ENCODE results near the gene ADAMTS17. TPM values are rescaled to one million over a fixed set of nuclear protein-coding genes. Genes with fewer than 3 reads are reported as not detected.

The ADAMTS17 gene
- total and polyA plus RNA-seq, 9 of the 15 experiments (the other 6 are each of a cell fraction or from before 2014, with no cell fraction given), result 0.01 to 0.14 (median 0.07) TPM; not detected in 6

GRCh38 chr15:100105101-100105500 lies 236.7 kb downstream of the ADAMTS17 start:
- Histone ChIP-seq H3K4me1 (replicated peaks in 1 of 2; ENCODE audit: control insufficient read depth in 2 of 2, insufficient read depth in 2 of 2, low read length in 2 of 2) (no peaks in the 10 kb centered on the region), H3K4me2 (ENCODE audit: insufficient read depth, low read length) (no peak overlapping the region), H3K9ac (ENCODE audit: insufficient read depth in 1 of 2, low read depth in 2 of 2, low read length in 2 of 2) (no peak overlapping the region), H3K9me3 (replicated peaks; ENCODE audit: control insufficient read depth, insufficient read depth, low read depth, low read length) (no peaks in the 10 kb centered on the region), H2AFZ (ENCODE audit: low read depth, low read length) (no peak overlapping the region), H3K27me3 (ENCODE audit: control insufficient read depth in 2 of 2, insufficient read depth in 2 of 2, low read length in 2 of 2) (peaks cover 5 to 63% of the 10 kb centered on the region in 2 experiments; a peak in 4 of 5 replicates), H3K27ac (ENCODE audit: extremely low read depth, low read depth, low read length) (no peak overlapping the region), H3K4me3 (no peak overlapping the region), H3K36me3 (ENCODE audit: control insufficient read depth, insufficient read depth, low read length) (no peaks in the 10 kb centered on the region), H3K79me2 (ENCODE audit: control insufficient read depth, insufficient read depth, low read length) (no peaks in the 10 kb centered on the region), H3K9me1 (ENCODE audit: control insufficient read depth, insufficient read depth, low read length) (no peaks in the 10 kb centered on the region), H4K20me1 (replicated peaks; ENCODE audit: control insufficient read depth, insufficient read depth, low read length) (0 out of 2 replicates have a peak, but pooled peaks cover 3% of the 10 kb centered on the region)
- BruUV-seq (replicated peaks), result no TSS peak
- in situ Hi-C loops (cut with MboI), result no loop called here
- CTCF ChIA-PET (ENCODE audit: low intra/inter-chr PET ratio), result no interaction called here
- DNase-seq (ENCODE audit: extremely low read depth in 1 of 4, low spot score in 3 of 4) (no peak), ATAC-seq (no peak), FAIRE-seq (no peak)
- intact Hi-C loops (cut with micrococcal nuclease), result no loop called here
- TF ChIP-seq ZFP36 (IDR thresholded peaks at IDR 0.05; ENCODE audit: low read depth, low read length, partially characterized antibody) (peak; percentile 30), GTF2B (IDR thresholded peaks at IDR 0.05; ENCODE audit: extremely low read depth, insufficient read length) (no peak), HSF4 (CRISPR knock-in tag; IDR thresholded peaks at IDR 0.05; ENCODE audit: borderline replicate concordance) (no peak), NFXL1 (CRISPR knock-in tag; IDR thresholded peaks at IDR 0.05) (no peak)
- 0% methylated on average over 5 of the region's 6 CpGs for WGBS (ENCODE audit: insufficient coverage, low coverage, missing lambda C conversion rate)
- POLR2A ChIA-PET, result no interaction called here

GRCh38 chr15:100104245-100104644 lies 237.5 kb downstream of the ADAMTS17 start:
- no peak overlapping the region for H3K9ac ChIP-seq (ENCODE audit: insufficient read depth in 1 of 2, low read depth in 2 of 2, low read length in 2 of 2)
- H3K79me2 ChIP-seq (ENCODE audit: control insufficient read depth, insufficient read depth, low read length), result no peaks in the 10 kb centered on the region
- 0 out of 2 replicates have a peak, but pooled peaks cover 3% of the 10 kb centered on the region for H4K20me1 ChIP-seq (replicated peaks; ENCODE audit: control insufficient read depth, insufficient read depth, low read length)
- DNase-seq (ENCODE audit: extremely low read depth in 1 of 4, low spot score in 3 of 4), result no peak
- H3K9me3 ChIP-seq (replicated peaks; ENCODE audit: control insufficient read depth, insufficient read depth, low read depth, low read length), result no peaks in the 10 kb centered on the region
- H3K27me3 ChIP-seq (ENCODE audit: control insufficient read depth in 2 of 2, insufficient read depth in 2 of 2, low read length in 2 of 2), result peaks cover 5 to 65% of the 10 kb centered on the region in 2 experiments; a peak in 4 of 5 replicates
- intact Hi-C loops (cut with micrococcal nuclease) (no loop called here), in situ Hi-C loops (cut with MboI) (no loop called here)
- CTCF ChIA-PET (ENCODE audit: low intra/inter-chr PET ratio), result no interaction called here
- H3K4me3 ChIP-seq, result no peak overlapping the region
- no peaks in the 10 kb centered on the region for H3K4me1 ChIP-seq (replicated peaks in 1 of 2; ENCODE audit: control insufficient read depth in 2 of 2, insufficient read depth in 2 of 2, low read length in 2 of 2)
- 0% methylated on average over 3 of the region's 3 CpGs for WGBS (ENCODE audit: insufficient coverage, low coverage, missing lambda C conversion rate)
- H3K36me3 ChIP-seq (ENCODE audit: control insufficient read depth, insufficient read depth, low read length), result no peaks in the 10 kb centered on the region
- H3K9me1 ChIP-seq (ENCODE audit: control insufficient read depth, insufficient read depth, low read length), result no peaks in the 10 kb centered on the region
- POLR2A ChIA-PET, result no interaction called here
- no TSS peak for BruUV-seq (replicated peaks)
- H3K27ac ChIP-seq (ENCODE audit: extremely low read depth, low read depth, low read length), result no peak overlapping the region
- no peak for FAIRE-seq
- TF ChIP-seq ATF4 (CRISPR knock-in tag; IDR thresholded peaks at IDR 0.05), result no peak
- TF ChIP-seq ZNF212 (CRISPR knock-in tag; IDR thresholded peaks at IDR 0.05), result no peak
- TF ChIP-seq TFE3 (CRISPR knock-in tag; IDR thresholded peaks at IDR 0.05), result no peak
- no peak for TF ChIP-seq ZNF41 (CRISPR knock-in tag; conservative IDR thresholded peaks at IDR 0.05)
- TF ChIP-seq RBFOX2 (IDR thresholded peaks at IDR 0.05; ENCODE audit: low read depth, low read length), result no peak
- no peak for TF ChIP-seq IRF2 (CRISPR knock-in tag; IDR thresholded peaks at IDR 0.05)
- no peak for TF ChIP-seq SIN3B (IDR thresholded peaks at IDR 0.05; ENCODE audit: low read depth)
- no peak for TF ChIP-seq SMAD3 (CRISPR knock-in tag; conservative IDR thresholded peaks at IDR 0.05)
- TF ChIP-seq ZNF785 (CRISPR knock-in tag; IDR thresholded peaks at IDR 0.05), result no peak
- TF ChIP-seq EHMT2 (IDR thresholded peaks at IDR 0.05), result no peak
- TF ChIP-seq KAT7 (CRISPR knock-in tag; IDR thresholded peaks at IDR 0.05; ENCODE audit: borderline replicate concordance), result no peak
- no peak for TF ChIP-seq MCM7 (IDR thresholded peaks at IDR 0.05)
- no peak for ATAC-seq
- no peak overlapping the region for H3K4me2 ChIP-seq (ENCODE audit: insufficient read depth, low read length)
- H2AFZ ChIP-seq (ENCODE audit: low read depth, low read length), result no peak overlapping the region
